A549 treated with Hydrocortisone at 1 μM for 4 hours (cell line): ENCODE data around the gene LARP4B. TPM values are rescaled to one million over a fixed set of nuclear protein-coding genes. Genes with fewer than 3 reads are reported as not detected.

Experiments
- total RNA-seq: library from RNA; stranded (reverse); fragments of 200-300 nt; extraction: Qiagen RNA extraction; gene quantifications from 5 replicates; pipeline ENCODE4 v1.2.3, GENCODE V29; 2022

Gene LARP4B
- 31.9 to 47.1 TPM (median 38.5 TPM) in 5 replicates for total RNA-seq

DNA sequence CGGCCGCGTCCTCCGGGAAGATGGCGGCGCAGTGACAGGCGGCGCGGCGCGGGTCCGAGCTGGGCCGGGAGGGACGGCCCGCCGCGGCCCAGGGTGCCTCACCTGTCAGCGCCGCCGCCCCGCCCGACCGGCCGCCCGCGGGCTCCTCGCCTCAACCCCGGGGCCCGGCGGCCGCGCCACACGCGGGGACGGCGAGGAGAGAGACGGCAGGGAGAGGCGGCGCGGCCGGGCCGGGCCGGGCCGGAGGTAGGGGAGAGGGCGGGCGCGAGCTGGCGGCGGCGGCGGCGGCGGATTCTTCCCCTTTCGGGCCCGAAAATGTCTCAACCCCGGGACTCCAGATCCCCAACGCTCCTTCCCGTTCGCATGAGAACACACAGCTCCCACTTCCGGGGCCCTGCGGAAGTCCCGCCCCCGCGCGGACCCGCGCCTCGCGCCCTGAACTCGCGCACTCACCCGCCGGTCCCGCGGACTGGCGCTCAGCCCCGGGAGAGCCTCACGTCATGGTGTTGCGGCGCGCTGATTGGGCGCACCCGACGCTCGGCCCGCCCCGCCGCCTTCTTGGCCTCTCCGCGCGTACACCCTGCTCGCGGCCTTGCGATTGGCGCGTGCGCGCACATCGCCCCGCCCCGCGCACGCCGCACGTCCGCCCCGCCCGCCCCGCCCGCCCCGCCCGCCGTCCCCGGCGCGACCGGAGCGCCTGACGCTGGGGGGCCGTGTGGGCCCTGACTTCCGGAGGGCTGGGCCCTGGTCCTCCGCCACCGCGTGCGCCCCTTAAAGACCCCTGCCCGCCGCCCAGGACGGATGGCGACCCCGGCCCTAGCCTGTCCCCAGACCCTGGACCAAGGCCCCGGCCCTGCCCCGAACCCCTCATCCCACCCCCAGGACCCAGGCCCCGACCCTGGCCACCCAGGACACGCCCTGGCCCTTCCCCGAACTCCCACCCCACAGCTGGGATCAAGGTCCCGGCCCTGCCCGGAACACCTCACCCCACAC is at the start of gene LARP4B:
LARP4B (minus strand) TSS at position 380 of the 993 bp plus-strand sequence. CDS start 45,984 bp downstream, outside the sequence.

Other genes starting within 250 kb of the LARP4B start
- 9.6 to 14.7 TPM (median 12.9 TPM) in 5 replicates for gene DIP2C, start 242.0 kb downstream of the LARP4B start, total RNA-seq
- 97.8 to 115 TPM (median 106 TPM) in 5 replicates for gene GTPBP4, start 56.7 kb upstream of the LARP4B start, total RNA-seq
- gene IDI2, start 94.2 kb upstream of the LARP4B start, total RNA-seq, result 0.06 TPM in 1 of 5 replicates, not detected in the others
- gene IDI1, start 117.4 kb upstream of the LARP4B start, total RNA-seq, result 32.1 to 39.7 TPM (median 35.1 TPM) in 5 replicates
- gene WDR37, start 124.7 kb upstream of the LARP4B start, total RNA-seq, result 7.9 to 9.1 TPM (median 8.4 TPM) in 5 replicates